Mesendoderm (in vitro differentiated cells): Measurements from ENCODE around the gene NRP1.

Experiments
- DNase-seq: peaks from one replicate; pipeline ENCODE4 v3.0.0; 2013
- H2AK5ac ChIP-seq: 2 replicates; pipeline ENCODE4 v1.6.1; 2013; ENCODE audit warnings: low read length, inconsistent platforms
- H2BK120ac ChIP-seq: 2 replicates; pipeline ENCODE4 v1.6.1; 2013; ENCODE audit warnings: low read depth, mild to moderate bottlenecking, low read length, moderate library complexity, mixed read lengths
- H2BK15ac ChIP-seq: replicated peaks from 2 replicates; pipeline ENCODE4 v1.6.1; 2013; ENCODE audit warnings: low read depth, mild to moderate bottlenecking, moderate library complexity
- H2BK5ac ChIP-seq: 2 replicates; pipeline ENCODE4 v1.6.1; 2013; ENCODE audit warnings: low read length, inconsistent platforms
- H3K18ac ChIP-seq: 2 replicates; pipeline ENCODE4 v1.6.1; 2013; ENCODE audit warnings: mild to moderate bottlenecking, low read length, mixed read lengths
- H3K23ac ChIP-seq: one replicate; pipeline ENCODE4 v1.6.1; 2013; ENCODE audit warnings: low read length
- H3K27ac ChIP-seq: 2 replicates; pipeline ENCODE4 v1.5.1; 2013; ENCODE audit warnings: low read depth, mild to moderate bottlenecking, inconsistent platforms, low read length, moderate library complexity
- H3K27me3 ChIP-seq: 2 replicates; pipeline ENCODE4 v1.6.1; 2013; ENCODE audit warnings: low read length, control low read depth, mild to moderate bottlenecking, inconsistent platforms; ENCODE audit not compliant: insufficient read depth, poor library complexity
- H3K36me3 ChIP-seq: 2 replicates; pipeline ENCODE4 v1.6.1; 2013; ENCODE audit warnings: low read length, inconsistent platforms; ENCODE audit not compliant: control insufficient read depth, insufficient read depth
- H3K4ac ChIP-seq: one replicate; pipeline ENCODE4 v1.6.1; 2013; ENCODE audit warnings: low read depth, mild to moderate bottlenecking, low read length, moderate library complexity
- H3K4me1 ChIP-seq: 2 replicates; pipeline ENCODE4 v1.6.1; 2013; ENCODE audit warnings: low read depth, low read length, inconsistent platforms; ENCODE audit not compliant: control insufficient read depth
- H3K4me2 ChIP-seq: 2 replicates; pipeline ENCODE4 v1.6.1; 2013; ENCODE audit warnings: low read length
- H3K4me3 ChIP-seq: 2 replicates; pipeline ENCODE4 v1.5.1; 2013; ENCODE audit warnings: mild to moderate bottlenecking, low read length
- H3K56ac ChIP-seq: one replicate; pipeline ENCODE4 v1.6.1; 2013; ENCODE audit warnings: low read length
- H3K79me1 ChIP-seq: 2 replicates; pipeline ENCODE4 v1.6.1; 2013; ENCODE audit warnings: low read length, inconsistent platforms
- H3K79me2 ChIP-seq: 2 replicates; pipeline ENCODE4 v1.6.1; 2013; ENCODE audit warnings: mild to moderate bottlenecking, low read length; ENCODE audit not compliant: control insufficient read depth, insufficient read depth
- H3K9ac ChIP-seq: 2 replicates; pipeline ENCODE4 v1.6.1; 2013; ENCODE audit warnings: low read length, inconsistent platforms
- H4K5ac ChIP-seq: one replicate; pipeline ENCODE4 v1.6.1; 2013; ENCODE audit warnings: low read length
- H4K8ac ChIP-seq: one replicate; pipeline ENCODE4 v1.6.1; 2013; ENCODE audit warnings: low read depth, mild to moderate bottlenecking, control low read depth, low read length, moderate library complexity
- WGBS: extraction: QIAGEN DNeasy Blood & Tissue Kit; methylation state at CpG from one replicate; pipeline ENCODE4 v1.1.7; 2013; ENCODE audit warnings: low lambda C conversion rate, missing lambda C conversion rate; ENCODE audit not compliant: insufficient coverage; ENCODE audit errors: extremely low coverage; 5-methylcytosine and 5-hydroxymethylcytosine counted together

The NRP1 gene

GRCh38 chr10:33306701-33307519 is 27.6 kb downstream of the NRP1 start:
- H3K36me3 ChIP-seq = no peaks in the 10 kb centered on the region
- H3K79me1 ChIP-seq = no peaks in the 10 kb centered on the region
- no peak overlapping the region for H3K23ac ChIP-seq
- no peaks in the 10 kb centered on the region for H3K79me2 ChIP-seq
- no peak for DNase-seq
- H2AK5ac ChIP-seq = no peak overlapping the region
- no peak overlapping the region for H3K18ac ChIP-seq
- H3K56ac ChIP-seq = no peak overlapping the region
- H3K9ac ChIP-seq = no peak overlapping the region
- H4K5ac ChIP-seq = no peak overlapping the region
- WGBS = no CpG with 5 or more reads among the region's 4 CpGs
- no peak overlapping the region for H2BK5ac ChIP-seq
- no peaks in the 10 kb centered on the region for H3K27me3 ChIP-seq
- no peak overlapping the region for H3K4me2 ChIP-seq
- H3K4ac ChIP-seq = no peak overlapping the region
- no peak overlapping the region for H2BK15ac ChIP-seq
- H3K4me1 ChIP-seq = peaks cover 9% of the 10 kb centered on the region
- H3K4me3 ChIP-seq = no peak overlapping the region
- no peak overlapping the region for H4K8ac ChIP-seq
- H2BK120ac ChIP-seq = no peak overlapping the region
- H3K27ac ChIP-seq = no peak overlapping the region

GRCh38 chr10:33306126-33306525 is 28.3 kb downstream of the NRP1 start:
- H3K9ac ChIP-seq = no peak overlapping the region
- no peak overlapping the region for H3K4me3 ChIP-seq
- DNase-seq = no peak
- H3K36me3 ChIP-seq = no peaks in the 10 kb centered on the region
- no peak overlapping the region for H2BK120ac ChIP-seq
- no peak overlapping the region for H4K5ac ChIP-seq
- no peak overlapping the region for H2BK5ac ChIP-seq
- H3K4me2 ChIP-seq = no peak overlapping the region
- no peaks in the 10 kb centered on the region for H3K79me2 ChIP-seq
- H3K27me3 ChIP-seq = no peaks in the 10 kb centered on the region
- no peak overlapping the region for H3K56ac ChIP-seq
- no peak overlapping the region for H2AK5ac ChIP-seq
- WGBS = no CpG with 5 or more reads among the region's 5 CpGs
- no peak overlapping the region for H4K8ac ChIP-seq
- H3K18ac ChIP-seq = no peak overlapping the region
- H3K4ac ChIP-seq = no peak overlapping the region
- H3K4me1 ChIP-seq = peaks cover 12% of the 10 kb centered on the region
- H3K79me1 ChIP-seq = no peaks in the 10 kb centered on the region
- H3K23ac ChIP-seq = no peak overlapping the region
- H2BK15ac ChIP-seq = no peak overlapping the region
- no peak overlapping the region for H3K27ac ChIP-seq

GRCh38 chr10:33304423-33305225 is 29.8 kb downstream of the NRP1 start:
- Histone ChIP-seq H3K36me3 (no peaks in the 10 kb centered on the region), H3K4ac (no peak overlapping the region), H2BK120ac (no peak overlapping the region), H3K27ac (no peak overlapping the region), H3K4me3 (no peak overlapping the region), H3K23ac (no peak overlapping the region), H3K56ac (no peak overlapping the region), H2BK5ac (peak overlapping the region; percentile 27), H4K5ac (no peak overlapping the region), H3K79me2 (no peaks in the 10 kb centered on the region), H3K79me1 (no peaks in the 10 kb centered on the region), H3K9ac (no peak overlapping the region), H2AK5ac (peak overlapping the region; percentile 61), H4K8ac (no peak overlapping the region), H3K27me3 (no peaks in the 10 kb centered on the region), H2BK15ac (no peak overlapping the region), H3K4me2 (no peak overlapping the region), H3K18ac (no peak overlapping the region), H3K4me1 (peaks cover 24% of the 10 kb centered on the region)
- DNase-seq = no peak
- WGBS = no CpG with 5 or more reads among the region's 6 CpGs

GRCh38 chr10:33303988-33304387 is 30.5 kb downstream of the NRP1 start:
- H2BK120ac ChIP-seq = no peak overlapping the region
- no CpG with 5 or more reads among the region's 3 CpGs for WGBS
- H2AK5ac ChIP-seq = no peak overlapping the region
- H3K79me2 ChIP-seq = no peaks in the 10 kb centered on the region
- H3K4ac ChIP-seq = no peak overlapping the region
- no peak overlapping the region for H2BK5ac ChIP-seq
- H2BK15ac ChIP-seq = no peak overlapping the region
- no peak overlapping the region for H4K5ac ChIP-seq
- no peaks in the 10 kb centered on the region for H3K36me3 ChIP-seq
- no peak overlapping the region for H3K4me3 ChIP-seq
- H3K27ac ChIP-seq = no peak overlapping the region
- H3K9ac ChIP-seq = no peak overlapping the region
- peaks cover 28% of the 10 kb centered on the region for H3K4me1 ChIP-seq
- H3K23ac ChIP-seq = no peak overlapping the region
- H3K18ac ChIP-seq = no peak overlapping the region
- no peak overlapping the region for H4K8ac ChIP-seq
- no peak for DNase-seq
- no peak overlapping the region for H3K56ac ChIP-seq
- no peaks in the 10 kb centered on the region for H3K27me3 ChIP-seq
- H3K79me1 ChIP-seq = no peaks in the 10 kb centered on the region
- H3K4me2 ChIP-seq = no peak overlapping the region

GRCh38 chr10:33302208-33302829 is 32.1 kb downstream of the NRP1 start:
- DNase-seq = peak; percentile 86
- no peak overlapping the region for H3K23ac ChIP-seq
- H2BK15ac ChIP-seq = no peak overlapping the region
- no peak overlapping the region for H3K4ac ChIP-seq
- no peaks in the 10 kb centered on the region for H3K79me2 ChIP-seq
- peak overlapping the region; percentile 11 for H2AK5ac ChIP-seq
- H3K36me3 ChIP-seq = no peaks in the 10 kb centered on the region
- peak overlapping the region; percentile 71 for H2BK5ac ChIP-seq
- peak overlapping the region; percentile 10 for H3K9ac ChIP-seq
- no peak overlapping the region for H3K4me3 ChIP-seq
- H4K8ac ChIP-seq = no peak overlapping the region
- H3K27ac ChIP-seq = peak overlapping the region; percentile 85
- H3K18ac ChIP-seq = peak overlapping the region; percentile 15
- H3K56ac ChIP-seq = peak overlapping the region; percentile 40
- no peak overlapping the region for H2BK120ac ChIP-seq
- WGBS = no CpG with 5 or more reads among the region's 2 CpGs
- H3K27me3 ChIP-seq = no peaks in the 10 kb centered on the region
- H3K79me1 ChIP-seq = no peaks in the 10 kb centered on the region
- peak overlapping the region; percentile 79 for H4K5ac ChIP-seq
- peaks cover 30% of the 10 kb centered on the region for H3K4me1 ChIP-seq
- H3K4me2 ChIP-seq = no peak overlapping the region
